HCT116 (cell line): Measurements from ENCODE around the gene ZNF479. TPM values are rescaled to one million over a fixed set of nuclear protein-coding genes. Genes with fewer than 3 reads are reported as not detected.

Source experiments
- ATAC-seq: fragments of 200-7000 bp; cut with Tn5 transposase; 2 replicates; pipeline ENCODE4 v1.9.1; 2020; ENCODE audit warnings: mild to moderate bottlenecking, moderate library complexity
- BruUV-seq: library from RNA; stranded (reverse); fragments of 400-500 nt; replicated peaks from 2 replicates; lab custom pipeline; 2021; lab: Mats Ljungman, UMichigan
- CTCF ChIA-PET: fragments of 300-600 bp; sonication (Branson Sonifier 250); formaldehyde crosslinking; loops from one replicate; lab custom pipeline; 2021; ENCODE audit warnings: antibody characterized with exemption; lab: Charles Lee
- POLR2A ChIA-PET: fragments of 300-600, 350-600 bp; sonication (Branson Sonifier 250); formaldehyde crosslinking; loops from one replicate; lab custom pipeline; 2021; ENCODE audit warnings: antibody characterized with exemption; lab: Charles Lee
- RAD21 ChIA-PET, 2 experiments: fragments of 300-600 bp; sonication (Branson Sonifier 250); formaldehyde crosslinking; loops; one replicate each; lab custom pipeline; 2023; ENCODE audit warnings: low total read pairs in 2 of 2; ENCODE audit not compliant: uncharacterized antibody in 2 of 2, unreplicated experiment in 2 of 2, low non-redundant PET in 1 of 2; lab: Charles Lee
- DNase-seq: peaks from one replicate; pipeline ENCODE4 v3.0.0-alpha.2; 2010; ENCODE audit warnings: low read depth, low spot score
- H2AFZ ChIP-seq: fragments of 200-600 bp; shearing (Covaris generic), sonication (generic); 2 replicates; pipeline ENCODE4 v1.6.1; 2017; ENCODE audit warnings: low read depth, mixed run types, mixed read lengths, antibody characterized with exemption, low read length; ENCODE audit not compliant: poor library complexity, severe bottlenecking
- H3K27ac ChIP-seq: 2 replicates; pipeline ENCODE4 v1.5.1; 2012; ENCODE audit warnings: low read depth, low read length
- H3K27me3 ChIP-seq: fragments of 200-600 bp; sonication (generic); 2 replicates; pipeline ENCODE4 v1.6.1; 2016; ENCODE audit warnings: mixed run types, low read length, mixed read lengths; ENCODE audit not compliant: insufficient read depth
- H3K36me3 ChIP-seq, 2 experiments: fragments of 200-500 bp in 1 of 2; fragments of 200-600 bp in 1 of 2; sonication (Bioruptor generic) in 1 of 2; sonication (generic) in 1 of 2; 2 replicates each; pipeline versions ENCODE4 v1.5.1 to v1.6.1; 2014 to 2016; ENCODE audit warnings: low read length in 2 of 2, inconsistent platforms in 1 of 2, mixed read lengths in 1 of 2, mixed run types in 1 of 2; ENCODE audit not compliant: insufficient read depth in 2 of 2, control insufficient read depth in 1 of 2
- H3K4me1 ChIP-seq, 2 experiments: fragments of 200-600 bp in 1 of 2; sonication (generic) in 1 of 2; 2 replicates each; pipeline versions ENCODE4 v1.5.1 to v1.6.1; 2012 to 2017; ENCODE audit warnings: low read length in 2 of 2, inconsistent platforms in 1 of 2, mild to moderate bottlenecking in 1 of 2, mixed read lengths in 1 of 2, mixed run types in 1 of 2, moderate library complexity in 1 of 2; ENCODE audit not compliant: insufficient read depth in 2 of 2, control insufficient read depth in 1 of 2
- H3K4me2 ChIP-seq: fragments of 200-600 bp; sonication (generic); 2 replicates; pipeline ENCODE4 v1.6.1; 2017; ENCODE audit warnings: mixed run types, low read length, mixed read lengths
- H3K4me3 ChIP-seq, 2 experiments: fragments of 200-600 bp in 1 of 2; sonication (generic) in 1 of 2; replicated peaks in 1 of 2; 2 replicates each; pipeline ENCODE4 v1.5.1; 2011 to 2016; ENCODE audit warnings: low read length in 2 of 2, control low read depth in 1 of 2, low read depth in 1 of 2, mild to moderate bottlenecking in 1 of 2, mixed read lengths in 1 of 2, mixed run types in 1 of 2
- H3K79me2 ChIP-seq: fragments of 200-600 bp; sonication (generic); 2 replicates; pipeline ENCODE4 v1.6.1; 2017; ENCODE audit warnings: mild to moderate bottlenecking, mixed run types, low read length, moderate library complexity, mixed read lengths; ENCODE audit not compliant: insufficient read depth
- H3K9ac ChIP-seq: fragments of 200-600 bp; sonication (generic); 2 replicates; pipeline ENCODE4 v1.6.1; 2016; ENCODE audit warnings: low read length, mixed read lengths
- H3K9me2 ChIP-seq: fragments of 200-600 bp; sonication (generic), shearing (Covaris generic); 2 replicates; pipeline ENCODE4 v1.6.1; 2017; ENCODE audit warnings: mixed run types, mild to moderate bottlenecking, moderate library complexity; ENCODE audit not compliant: insufficient read depth
- H3K9me3 ChIP-seq, 2 experiments: fragments of 200-500 bp in 1 of 2; fragments of 200-600 bp in 1 of 2; sonication (Bioruptor generic) in 1 of 2; sonication (generic) in 1 of 2; 2 replicates each; pipeline ENCODE4 v1.6.1; 2014 to 2017; ENCODE audit warnings: low read length in 2 of 2, mixed read lengths in 2 of 2, inconsistent platforms in 1 of 2, low read depth in 1 of 2, mild to moderate bottlenecking in 1 of 2, mixed run types in 1 of 2, moderate library complexity in 1 of 2; ENCODE audit not compliant: control insufficient read depth in 1 of 2, insufficient read depth in 1 of 2
- H4K20me1 ChIP-seq: fragments of 200-600 bp; sonication (generic), shearing (Covaris generic); 2 replicates; pipeline ENCODE4 v1.6.1; 2017; ENCODE audit warnings: mixed run types, mild to moderate bottlenecking, moderate library complexity; ENCODE audit not compliant: insufficient read depth
- ATF3 ChIP-seq: IDR thresholded peaks from 2 replicates; pipeline ENCODE4 v1.6.1; 2012
- CBX3 ChIP-seq: IDR thresholded peaks from 2 replicates; pipeline ENCODE4 v1.6.1; 2012; ENCODE audit warnings: low read depth
- ELF1 ChIP-seq: IDR thresholded peaks from 2 replicates; pipeline ENCODE4 v1.6.1; 2012; ENCODE audit warnings: low read depth, borderline replicate concordance
- POLR2A ChIP-seq: IDR thresholded peaks from 2 replicates; pipeline ENCODE4 v1.7.0; 2011; ENCODE audit warnings: borderline replicate concordance; ENCODE audit not compliant: insufficient read depth, insufficient read length; ENCODE audit errors: extremely low read depth
- POLR2AphosphoS5 ChIP-seq: IDR thresholded peaks from 2 replicates; pipeline ENCODE4 v1.6.1; 2011; ENCODE audit warnings: mild to moderate bottlenecking, low read depth, low read length, moderate library complexity
- intact Hi-C: fragments of 100-400 bp; cut with micrococcal nuclease; formaldehyde crosslinking; loops from 2 replicates; pipeline ENCODE4 v1.10.0; 2022
- total RNA-seq: library from RNA; stranded (reverse); gene quantifications from one replicate; pipeline ENCODE4 v1.2.1, GENCODE V29; 2021; ENCODE audit not compliant: unreplicated experiment
- TF ChIP-seq, protein P1 (sequence below): IDR thresholded peaks from 2 replicates; pipeline ENCODE4 v1.6.1; 2012; ENCODE audit warnings: low read depth

The ZNF479 gene
- total RNA-seq, 1 experiment from 2014 or later, result not detected

DNA sequence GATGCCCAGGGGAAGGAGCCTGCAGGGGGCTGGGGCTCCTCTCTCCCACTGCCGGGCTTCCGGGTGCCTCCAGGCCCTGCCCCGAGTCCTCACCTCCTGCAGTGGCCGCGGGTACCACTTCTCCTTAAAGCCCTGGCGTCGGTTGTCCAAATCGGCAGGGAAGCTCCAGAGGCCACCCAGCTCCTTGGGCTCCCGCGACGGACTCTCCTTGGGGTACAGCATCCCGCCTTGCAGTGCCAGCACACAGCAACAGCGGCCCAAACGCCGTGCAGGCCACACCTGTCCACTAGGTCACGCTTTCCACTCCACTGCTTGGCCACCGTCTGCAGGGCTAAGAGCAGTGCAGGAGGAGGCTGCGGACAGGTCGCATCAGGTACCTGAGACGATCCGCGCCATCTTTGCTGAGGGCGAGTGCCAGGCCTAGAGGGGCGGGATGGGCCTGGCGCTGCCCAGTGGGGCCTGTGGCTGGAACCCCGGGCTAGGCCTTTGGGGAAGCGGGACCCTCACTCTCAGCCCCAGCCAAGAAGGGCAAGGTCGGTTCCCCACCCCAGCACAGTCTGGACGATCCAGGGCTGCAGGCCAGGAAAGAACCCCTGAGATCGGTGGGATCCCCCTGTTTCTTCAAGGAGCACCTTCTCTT, 47.7 kb upstream of the ZNF479 start:
- intact Hi-C loops, result no loop called here
- ATAC-seq (no peak), DNase-seq (no peak)
- BruUV-seq, result no TSS peak
- ChIA-PET POLR2A (no interaction called here), RAD21 (no interaction called here), CTCF (no interaction called here)
- H2AFZ ChIP-seq, result no peak overlapping the region
- no peak for TF ChIP-seq POLR2AphosphoS5
- TF ChIP-seq, protein P1, sequence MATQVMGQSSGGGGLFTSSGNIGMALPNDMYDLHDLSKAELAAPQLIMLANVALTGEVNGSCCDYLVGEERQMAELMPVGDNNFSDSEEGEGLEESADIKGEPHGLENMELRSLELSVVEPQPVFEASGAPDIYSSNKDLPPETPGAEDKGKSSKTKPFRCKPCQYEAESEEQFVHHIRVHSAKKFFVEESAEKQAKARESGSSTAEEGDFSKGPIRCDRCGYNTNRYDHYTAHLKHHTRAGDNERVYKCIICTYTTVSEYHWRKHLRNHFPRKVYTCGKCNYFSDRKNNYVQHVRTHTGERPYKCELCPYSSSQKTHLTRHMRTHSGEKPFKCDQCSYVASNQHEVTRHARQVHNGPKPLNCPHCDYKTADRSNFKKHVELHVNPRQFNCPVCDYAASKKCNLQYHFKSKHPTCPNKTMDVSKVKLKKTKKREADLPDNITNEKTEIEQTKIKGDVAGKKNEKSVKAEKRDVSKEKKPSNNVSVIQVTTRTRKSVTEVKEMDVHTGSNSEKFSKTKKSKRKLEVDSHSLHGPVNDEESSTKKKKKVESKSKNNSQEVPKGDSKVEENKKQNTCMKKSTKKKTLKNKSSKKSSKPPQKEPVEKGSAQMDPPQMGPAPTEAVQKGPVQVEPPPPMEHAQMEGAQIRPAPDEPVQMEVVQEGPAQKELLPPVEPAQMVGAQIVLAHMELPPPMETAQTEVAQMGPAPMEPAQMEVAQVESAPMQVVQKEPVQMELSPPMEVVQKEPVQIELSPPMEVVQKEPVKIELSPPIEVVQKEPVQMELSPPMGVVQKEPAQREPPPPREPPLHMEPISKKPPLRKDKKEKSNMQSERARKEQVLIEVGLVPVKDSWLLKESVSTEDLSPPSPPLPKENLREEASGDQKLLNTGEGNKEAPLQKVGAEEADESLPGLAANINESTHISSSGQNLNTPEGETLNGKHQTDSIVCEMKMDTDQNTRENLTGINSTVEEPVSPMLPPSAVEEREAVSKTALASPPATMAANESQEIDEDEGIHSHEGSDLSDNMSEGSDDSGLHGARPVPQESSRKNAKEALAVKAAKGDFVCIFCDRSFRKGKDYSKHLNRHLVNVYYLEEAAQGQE, result no peak
- TF ChIP-seq POLR2A, result no peak
- no peak for TF ChIP-seq ELF1
- no peak for TF ChIP-seq CBX3
- no peak for TF ChIP-seq ATF3
- no peak overlapping the region for H3K27ac ChIP-seq
- no peak overlapping the region for H3K9ac ChIP-seq
- no peak overlapping the region for H3K4me3 ChIP-seq
- H3K4me1 ChIP-seq, result no peaks in the 10 kb centered on the region
- peaks cover 3 to 8% of the 10 kb centered on the region in 2 experiments; a peak in 2 of 4 replicates for H3K9me3 ChIP-seq
- H4K20me1 ChIP-seq, result no peaks in the 10 kb centered on the region
- H3K4me2 ChIP-seq, result no peak overlapping the region
- no peaks in the 10 kb centered on the region for H3K36me3 ChIP-seq
- H3K27me3 ChIP-seq, result no peaks in the 10 kb centered on the region
- no peaks in the 10 kb centered on the region for H3K79me2 ChIP-seq
- H3K9me2 ChIP-seq, result no peaks in the 10 kb centered on the region
